Spleen (tissue), 11 donors: Measurements from ENCODE around the gene BPIFB2. TPM values are rescaled to one million over a fixed set of nuclear protein-coding genes. Genes with fewer than 3 reads are reported as not detected.

ENCODE experiments used
- DNase-seq: peaks from one replicate; pipeline ENCODE4 v3.0.0-alpha.2; 2020
- H3K27ac ChIP-seq, 8 donors: fragments of 200-600 bp; sonication (generic) in 7 of 8; 1 replicate in 4 of 8; 2 replicates in 4 of 8; pipeline versions ENCODE4 v1.5.0 to v1.8.0; 2016 to 2021; ENCODE audit warnings: inconsistent platforms in 4 of 8, mild to moderate bottlenecking in 4 of 8, moderate library complexity in 1 of 8
- H3K27me3 ChIP-seq, 7 donors: fragments of 200-600 bp; sonication (generic) in 6 of 7; replicated peaks in 1 of 7; 1 replicate in 4 of 7; 2 replicates in 3 of 7; pipeline versions ENCODE4 v1.5.0 to v1.8.0; 2016 to 2021; ENCODE audit warnings: inconsistent platforms in 3 of 7, mild to moderate bottlenecking in 1 of 7
- H3K36me3 ChIP-seq, 6 donors: fragments of 200-600 bp; sonication (generic) in 5 of 6; 1 replicate in 4 of 6; 2 replicates in 2 of 6; pipeline versions ENCODE4 v1.5.0 to v1.8.0; 2016 to 2021; ENCODE audit warnings: inconsistent platforms in 2 of 6
- H3K4me1 ChIP-seq, 6 donors: fragments of 200-600 bp; sonication (generic) in 5 of 6; 1 replicate in 3 of 6; 2 replicates in 3 of 6; pipeline versions ENCODE4 v1.5.0 to v1.8.0; 2016 to 2021; ENCODE audit warnings: inconsistent platforms in 3 of 6
- H3K4me3 ChIP-seq, 8 donors: fragments of 200-600 bp; sonication (generic) in 7 of 8; 1 replicate in 4 of 8; 2 replicates in 4 of 8; pipeline versions ENCODE4 v1.5.0 to v1.8.0; 2016 to 2021; ENCODE audit warnings: inconsistent platforms in 4 of 8, mild to moderate bottlenecking in 4 of 8, moderate library complexity in 2 of 8
- H3K9me3 ChIP-seq, 8 donors: fragments of 200-600 bp; sonication (generic) in 7 of 8; 1 replicate in 4 of 8; 2 replicates in 4 of 8; pipeline versions ENCODE4 v1.5.0 to v1.8.0; 2016 to 2021; ENCODE audit warnings: inconsistent platforms in 4 of 8
- POLR2A ChIP-seq, 3 donors: fragments of 450-650 bp; IDR thresholded peaks; one replicate each; pipeline ENCODE4 v1.5.1; 2017; ENCODE audit warnings: antibody characterized with exemption in 3 of 3, mild to moderate bottlenecking in 1 of 3
- POLR2AphosphoS5 ChIP-seq, 3 donors: sonication (generic); formaldehyde crosslinking; IDR thresholded peaks; one replicate each; pipeline ENCODE4 v1.5.1; 2017; ENCODE audit warnings: antibody characterized with exemption in 3 of 3
- WGBS, 5 donors: extraction: QIAGEN DNeasy Blood & Tissue Kit in 3 of 5; methylation state at CpG; one replicate each; pipeline versions ENCODE4 v1.1.5 to v1.1.7; 2013 to 2018; 5-methylcytosine and 5-hydroxymethylcytosine counted together
- intact Hi-C: fragments of 100-400 bp; cut with DNase I; formaldehyde crosslinking; loops from one replicate; pipeline ENCODE4 v1.15.0; 2023; ENCODE audit warnings: low total_unique reads
- polyA plus RNA-seq, 3 donors: library from polyadenylated mRNA; stranded (reverse); fragments of 200-250 nt; gene quantifications; one replicate each; pipeline ENCODE4 v1.2.1, GENCODE V29; 2013
- total RNA-seq, 7 donors: library from RNA; depleted of rRNA in 3 of 7; stranded (reverse); fragments of >200 nt in 3 of 7; fragmentation: NEBNext Ultra II Directional in 4 of 7; extraction: Animal tissue kit (Norgen Biotek cat#: 25700) in 4 of 7; gene quantifications; one replicate each; pipeline versions ENCODE4 v1.1.0 to v1.2.1, GENCODE V29; 2016 to 2021
- TF ChIP-seq, protein P1 (sequence below), 11 experiments: fragments of 200-600 bp in 7 of 11; fragments of 450-650 bp in 4 of 11; sonication (generic) in 4 of 11; IDR thresholded peaks in 8 of 11; conservative IDR thresholded peaks in 3 of 11; 1 replicate in 7 of 11; 2 replicates in 4 of 11; pipeline versions ENCODE4 v1.4.0 to v1.8.0; 2016 to 2021; ENCODE audit warnings: antibody characterized with exemption in 11 of 11, inconsistent platforms in 4 of 11, mild to moderate bottlenecking in 1 of 11
- donor health status: healthy with polysubstance abuse.
- donor health status: DM: no; HTN: no; CAD: no; lungs with moderate emphysema.
- donor health status: DM: no; HTN: no; CAD: no.
- donor health status: Bipolar disorder and iron deficiency.
- donor health status: healthy.
- donor health status: DM: no; HTN: no; CAD: no.
- donor health status: DM: yes; HTN: yes; CAD: no.

BPIFB2 gene
- total and polyA plus RNA-seq, 10 donors = not detected

DNA sequence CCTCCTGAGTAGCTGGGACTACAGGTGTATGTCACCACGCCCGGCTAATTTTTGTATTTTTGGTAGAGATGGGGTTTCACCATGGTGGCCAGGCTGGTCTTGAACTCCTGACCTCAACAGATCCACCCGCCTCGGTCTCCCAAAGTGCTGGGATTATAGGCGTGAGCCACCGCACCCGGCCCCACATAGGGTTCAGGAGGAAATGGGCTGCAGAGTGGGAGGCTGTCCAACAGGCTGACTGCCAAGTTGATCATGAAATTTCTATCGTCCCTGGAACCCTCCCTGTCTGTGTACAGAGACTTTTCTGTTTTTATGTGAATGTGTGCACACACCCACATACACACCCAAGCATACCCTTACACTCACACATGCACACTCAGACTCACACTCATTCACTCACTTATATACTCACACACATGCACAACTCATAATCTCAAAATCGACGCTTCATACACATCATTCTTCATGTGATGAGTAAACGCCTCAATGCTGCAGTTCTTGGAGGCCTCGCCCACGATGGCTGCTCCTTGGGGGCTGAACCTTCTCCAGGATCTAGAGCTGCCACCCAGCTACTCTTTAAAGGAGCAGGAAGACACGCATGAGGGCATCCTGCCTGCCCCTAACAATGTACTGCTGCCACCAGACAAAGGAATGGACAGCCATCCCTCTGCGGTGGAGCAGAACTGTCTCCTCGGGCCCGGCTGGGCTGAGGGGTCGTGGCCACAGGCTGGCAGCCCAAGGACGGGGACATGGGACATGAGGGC is 38.8 kb upstream of the BPIFB2 start:
- TF ChIP-seq POLR2A (IDR thresholded peaks at IDR 0.05) (no peak), POLR2AphosphoS5 (IDR thresholded peaks at IDR 0.05) (no peak)
- TF ChIP-seq, protein P1, sequence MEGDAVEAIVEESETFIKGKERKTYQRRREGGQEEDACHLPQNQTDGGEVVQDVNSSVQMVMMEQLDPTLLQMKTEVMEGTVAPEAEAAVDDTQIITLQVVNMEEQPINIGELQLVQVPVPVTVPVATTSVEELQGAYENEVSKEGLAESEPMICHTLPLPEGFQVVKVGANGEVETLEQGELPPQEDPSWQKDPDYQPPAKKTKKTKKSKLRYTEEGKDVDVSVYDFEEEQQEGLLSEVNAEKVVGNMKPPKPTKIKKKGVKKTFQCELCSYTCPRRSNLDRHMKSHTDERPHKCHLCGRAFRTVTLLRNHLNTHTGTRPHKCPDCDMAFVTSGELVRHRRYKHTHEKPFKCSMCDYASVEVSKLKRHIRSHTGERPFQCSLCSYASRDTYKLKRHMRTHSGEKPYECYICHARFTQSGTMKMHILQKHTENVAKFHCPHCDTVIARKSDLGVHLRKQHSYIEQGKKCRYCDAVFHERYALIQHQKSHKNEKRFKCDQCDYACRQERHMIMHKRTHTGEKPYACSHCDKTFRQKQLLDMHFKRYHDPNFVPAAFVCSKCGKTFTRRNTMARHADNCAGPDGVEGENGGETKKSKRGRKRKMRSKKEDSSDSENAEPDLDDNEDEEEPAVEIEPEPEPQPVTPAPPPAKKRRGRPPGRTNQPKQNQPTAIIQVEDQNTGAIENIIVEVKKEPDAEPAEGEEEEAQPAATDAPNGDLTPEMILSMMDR (IDR thresholded peaks at IDR 0.05 in 8 of 11, conservative IDR thresholded peaks at IDR 0.05 in 3 of 11) = no peak
- no peak for DNase-seq
- no peaks in the 10 kb centered on the region for H3K36me3 ChIP-seq
- H3K27ac ChIP-seq = peak overlapping the region in 6 of 8 donors; percentile 14 to 95 (median 87)
- H3K9me3 ChIP-seq = no peaks in the 10 kb centered on the region
- H3K4me1 ChIP-seq = peaks cover 20 to 86% (median 80%) of the 10 kb centered on the region in 6 donors
- 60 to 72% (median 65%) methylated on average over 17 to 19 of the region's 19 CpGs for WGBS, 5 donors
- no peak overlapping the region for H3K4me3 ChIP-seq
- intact Hi-C loops = no loop called here
- H3K27me3 ChIP-seq = no peaks in the 10 kb centered on the region

DNA sequence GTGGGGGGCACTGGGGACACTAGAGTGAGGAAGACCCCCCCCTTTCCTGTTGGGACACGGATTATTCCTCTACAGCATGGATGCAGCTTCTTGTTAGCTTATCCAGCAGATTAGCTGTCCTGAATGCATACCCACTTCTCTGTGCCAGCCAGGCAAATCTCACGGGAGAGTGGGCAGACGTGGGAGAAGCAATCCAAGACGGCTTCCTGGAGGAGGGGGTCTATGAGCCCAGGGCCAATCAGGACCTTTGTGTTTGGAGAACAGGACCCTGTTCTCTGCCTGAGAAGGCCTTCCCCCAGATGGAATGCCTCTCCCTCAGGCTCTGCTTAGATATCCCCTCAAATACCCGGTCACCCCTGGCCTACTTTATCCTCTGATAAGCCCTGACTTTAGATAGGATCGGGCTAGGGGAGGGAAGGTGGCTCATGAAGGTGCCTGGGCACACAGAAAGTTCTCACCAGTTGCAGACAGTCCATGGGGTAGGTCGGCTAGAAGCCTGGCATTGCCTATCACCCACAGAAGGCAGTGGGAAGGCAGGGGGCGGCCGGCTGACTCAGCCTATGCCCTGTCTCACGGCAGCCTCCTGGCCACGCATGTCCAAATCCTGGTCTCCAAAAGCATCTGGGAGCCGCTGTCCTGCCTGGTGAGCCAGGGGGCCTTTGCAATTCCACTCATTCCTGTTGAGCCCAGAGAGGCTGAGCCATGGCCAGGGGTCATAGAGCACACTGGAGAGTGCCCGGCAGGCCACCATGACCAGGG is 38.0 kb upstream of the BPIFB2 start:
- Histone ChIP-seq H3K4me3 (no peak overlapping the region), H3K27ac (peak overlapping the region in 7 of 8 donors; percentile 14 to 95 (median 88)), H3K4me1 (peaks cover 20 to 93% (median 80%) of the 10 kb centered on the region in 6 donors), H3K9me3 (no peaks in the 10 kb centered on the region), H3K36me3 (no peaks in the 10 kb centered on the region), H3K27me3 (no peaks in the 10 kb centered on the region)
- intact Hi-C loops = no loop called here
- TF ChIP-seq POLR2AphosphoS5 (IDR thresholded peaks at IDR 0.05) = no peak
- 87 to 94% (median 91%) methylated on average over 10 to 13 of the region's 13 CpGs for WGBS, 5 donors
- peak; percentile 36 for DNase-seq

DNA sequence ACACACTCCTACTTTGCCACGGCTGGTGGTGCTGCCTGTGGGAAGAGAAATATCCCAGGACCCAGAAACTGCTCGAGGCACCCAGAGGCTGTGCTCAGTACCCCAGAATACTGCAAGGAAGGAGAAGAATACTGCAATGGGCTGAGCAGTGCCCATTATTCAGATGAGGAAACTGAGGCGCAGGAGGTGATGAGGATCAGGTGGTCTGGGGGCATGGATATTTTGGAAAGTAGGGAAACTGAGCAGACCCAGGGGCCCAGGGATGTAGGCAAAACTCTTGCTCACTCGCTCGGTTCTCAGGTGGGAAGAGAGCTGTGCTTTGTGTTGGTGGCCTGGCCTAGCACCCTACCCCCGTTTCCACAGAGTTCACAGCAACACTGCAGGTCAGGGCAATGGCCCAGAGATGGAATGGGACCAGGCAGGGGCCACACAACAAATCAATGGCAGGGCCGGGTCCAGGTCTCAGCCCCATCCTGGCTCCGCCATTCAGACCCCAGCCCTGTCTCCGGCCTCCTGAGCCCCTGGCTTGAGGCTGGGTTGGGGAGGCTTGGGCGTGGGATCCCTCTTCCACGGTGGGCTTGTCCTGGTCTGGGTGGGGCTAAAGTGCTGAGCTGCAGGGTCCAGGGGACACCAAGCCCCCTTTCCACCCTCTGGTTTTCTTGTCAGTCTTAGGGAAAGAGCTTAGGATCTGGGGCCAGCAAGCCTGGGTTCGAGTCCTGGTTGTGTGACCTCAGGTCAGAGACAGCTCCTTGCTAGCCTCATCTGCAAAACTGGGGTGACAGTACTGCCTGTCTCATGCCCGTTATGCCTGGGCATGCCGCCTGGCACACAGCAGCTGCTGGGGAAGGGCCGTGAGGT is 37.2 kb upstream of the BPIFB2 start:
- 87 to 96% (median 92%) methylated on average over 12 to 15 of the region's 15 CpGs for WGBS, 5 donors
- Histone ChIP-seq H3K36me3 (no peaks in the 10 kb centered on the region), H3K4me3 (no peak overlapping the region), H3K9me3 (no peaks in the 10 kb centered on the region), H3K27ac (peak overlapping the region; percentile 77 to 95 (median 87)), H3K4me1 (peaks cover 20 to 90% (median 78%) of the 10 kb centered on the region in 6 donors), H3K27me3 (no peaks in the 10 kb centered on the region)
- TF ChIP-seq POLR2AphosphoS5 (IDR thresholded peaks at IDR 0.05) (no peak), POLR2A (IDR thresholded peaks at IDR 0.05) (no peak)
- TF ChIP-seq, protein P1 (IDR thresholded peaks at IDR 0.05 in 8 of 11, conservative IDR thresholded peaks at IDR 0.05 in 3 of 11) = no peak
- DNase-seq = no peak
- intact Hi-C loops = no loop called here

DNA sequence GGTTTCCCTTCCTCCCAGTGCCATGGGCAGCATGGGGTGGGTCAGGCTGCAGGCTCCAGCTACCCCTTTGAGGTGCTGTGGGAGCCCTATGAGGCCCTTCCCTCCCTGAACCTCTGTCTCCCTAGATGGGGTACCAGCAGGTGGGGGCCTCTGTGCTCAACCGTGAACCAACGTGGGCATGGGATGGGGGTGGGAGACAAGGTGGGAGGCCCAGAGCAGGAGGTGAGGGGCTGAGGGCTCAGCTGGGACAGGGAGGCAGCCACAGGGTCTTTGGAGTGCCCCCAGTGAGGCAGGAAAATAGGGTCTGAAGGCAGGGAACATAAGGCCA is 36.6 kb upstream of the BPIFB2 start:
- TF ChIP-seq POLR2A (IDR thresholded peaks at IDR 0.05) = no peak
- no peak for TF ChIP-seq POLR2AphosphoS5 (IDR thresholded peaks at IDR 0.05)
- TF ChIP-seq, protein P1 (IDR thresholded peaks at IDR 0.05 in 8 of 11, conservative IDR thresholded peaks at IDR 0.05 in 3 of 11) = no peak
- intact Hi-C loops = no loop called here
- 65 to 100% (median 91%) methylated on average over 1 to 2 of the region's 2 CpGs for WGBS, 5 donors
- Histone ChIP-seq H3K27ac (peak overlapping the region; percentile 77 to 95 (median 87)), H3K36me3 (no peaks in the 10 kb centered on the region), H3K27me3 (no peaks in the 10 kb centered on the region), H3K9me3 (peaks cover 0 to under 1% (median 0%) of the 10 kb centered on the region in 8 donors), H3K4me1 (peaks cover 16 to 84% (median 72%) of the 10 kb centered on the region in 6 donors), H3K4me3 (no peak overlapping the region)
- DNase-seq = no peak
